ENCODE results near the gene SLC6A7.

SLC6A7 gene

GRCh38 chr5:150206098-150206778 is 16.4 kb downstream of the SLC6A7 start:
- Histone ChIP-seq H4K20me1 (ENCODE audit: control insufficient read depth, insufficient read depth, low read depth, low read length) (no peaks in the 10 kb centered on the region), H3K4me1 (ENCODE audit: control insufficient read depth, low read length) (no peaks in the 10 kb centered on the region), H3K27ac (ENCODE audit: low read depth, low read length) (no peak overlapping the region), H3K9me2 (replicated peaks; ENCODE audit: control insufficient read depth, low read length) (no peaks in the 10 kb centered on the region), H3K9me3 (ENCODE audit: control insufficient read depth, insufficient read depth, low read length) (no peaks in the 10 kb centered on the region), H3K36me3 (ENCODE audit: control insufficient read depth, low read length) (no peaks in the 10 kb centered on the region), H3K27me3 (ENCODE audit: control insufficient read depth, low read length) (peaks cover 18% of the 10 kb centered on the region), H3K4me3 (ENCODE audit: low read length) (no peak overlapping the region), H3K4me2 (ENCODE audit: low read length) (no peak overlapping the region), H3K79me2 (ENCODE audit: control insufficient read depth, low read length) (no peaks in the 10 kb centered on the region), H3F3A (ENCODE audit: control insufficient read depth, insufficient read depth) (no peaks in the 10 kb centered on the region)
- no peak for TF ChIP-seq EZH2phosphoT487 (IDR thresholded peaks at IDR 0.05; ENCODE audit: borderline replicate concordance, low read length)
- no peak for TF ChIP-seq CTCF (IDR thresholded peaks at IDR 0.05; ENCODE audit: low read depth, low read length, poor library complexity, severe bottlenecking)

GRCh38 chr5:150206779-150207115 is 16.9 kb downstream of the SLC6A7 start:
- Histone ChIP-seq H3F3A (ENCODE audit: control insufficient read depth, insufficient read depth) (no peaks in the 10 kb centered on the region), H3K4me2 (ENCODE audit: low read length) (no peak overlapping the region)
- no peak for TF ChIP-seq EZH2phosphoT487 (IDR thresholded peaks at IDR 0.05; ENCODE audit: borderline replicate concordance, low read length)
- TF ChIP-seq CTCF (IDR thresholded peaks at IDR 0.05; ENCODE audit: low read depth, low read length, poor library complexity, severe bottlenecking): no peak

GRCh38 chr5:150208187-150209098 is 18.6 kb downstream of the SLC6A7 start:
- H3K36me3 ChIP-seq (ENCODE audit: control insufficient read depth, low read length): no peaks in the 10 kb centered on the region
- no peaks in the 10 kb centered on the region for H4K20me1 ChIP-seq (ENCODE audit: control insufficient read depth, insufficient read depth, low read depth, low read length)
- no peak overlapping the region for H3K4me2 ChIP-seq (ENCODE audit: low read length)
- H3K79me2 ChIP-seq (ENCODE audit: control insufficient read depth, low read length): no peaks in the 10 kb centered on the region
- no peaks in the 10 kb centered on the region for H3K9me2 ChIP-seq (replicated peaks; ENCODE audit: control insufficient read depth, low read length)
- no peaks in the 10 kb centered on the region for H3F3A ChIP-seq (ENCODE audit: control insufficient read depth, insufficient read depth)
- no peak overlapping the region for H3K4me3 ChIP-seq (ENCODE audit: low read length)
- no peaks in the 10 kb centered on the region for H3K4me1 ChIP-seq (ENCODE audit: control insufficient read depth, low read length)
- TF ChIP-seq EZH2phosphoT487 (IDR thresholded peaks at IDR 0.05; ENCODE audit: borderline replicate concordance, low read length) (no peak), CTCF (IDR thresholded peaks at IDR 0.05; ENCODE audit: low read depth, low read length, poor library complexity, severe bottlenecking) (no peak)
- H3K27ac ChIP-seq (ENCODE audit: low read depth, low read length): no peak overlapping the region
- no peaks in the 10 kb centered on the region for H3K9me3 ChIP-seq (ENCODE audit: control insufficient read depth, insufficient read depth, low read length)
- H3K27me3 ChIP-seq (ENCODE audit: control insufficient read depth, low read length): peaks cover 18% of the 10 kb centered on the region

More at GRCh38 chr5:150206779-150207115, 16.9 kb downstream of the SLC6A7 start:
- Histone ChIP-seq H3K27me3 (ENCODE audit: control insufficient read depth, low read length) (peaks cover 18% of the 10 kb centered on the region), H4K20me1 (ENCODE audit: control insufficient read depth, insufficient read depth, low read depth, low read length) (no peaks in the 10 kb centered on the region), H3K27ac (ENCODE audit: low read depth, low read length) (no peak overlapping the region), H3K36me3 (ENCODE audit: control insufficient read depth, low read length) (no peaks in the 10 kb centered on the region), H3K79me2 (ENCODE audit: control insufficient read depth, low read length) (no peaks in the 10 kb centered on the region), H3K4me1 (ENCODE audit: control insufficient read depth, low read length) (no peaks in the 10 kb centered on the region), H3K9me2 (replicated peaks; ENCODE audit: control insufficient read depth, low read length) (no peaks in the 10 kb centered on the region), H3K9me3 (ENCODE audit: control insufficient read depth, insufficient read depth, low read length) (no peaks in the 10 kb centered on the region), H3K4me3 (ENCODE audit: low read length) (no peak overlapping the region)

All from DOHH2 (cell line).